Activated CD8-positive, alpha-beta T cell treated with anti-CD3 and anti-CD28 coated beads for 36 hours (primary cell): Measurements from ENCODE around the gene PPARD. TPM values are rescaled to one million over a fixed set of nuclear protein-coding genes. Genes with fewer than 3 reads are reported as not detected.

Experiments used
- ATAC-seq: fragments of 200-7000 bp; cut with Tn5 transposase; one replicate; pipeline ENCODE4 v1.10.0; 2021; ENCODE audit warnings: mild to moderate bottlenecking, moderate library complexity
- CTCF ChIA-PET: fragments of 350-600 bp; sonication (Branson Sonifier 250); formaldehyde crosslinking; loops from one replicate; lab custom pipeline; 2021; ENCODE audit warnings: antibody characterized with exemption; lab: Charles Lee
- POLR2A ChIA-PET: fragments of 350-600 bp; sonication (Branson Sonifier 250); formaldehyde crosslinking; loops from one replicate; lab custom pipeline; 2021; ENCODE audit warnings: antibody characterized with exemption; lab: Charles Lee
- DNase-seq: peaks from one replicate; pipeline ENCODE4 v3.0.0-alpha.2; 2020
- H3K27ac Mint-ChIP-seq: one replicate; pipeline ENCODE4 v1.8.0; 2021; ENCODE audit warnings: mild to moderate bottlenecking, mixed read lengths
- H3K27me3 Mint-ChIP-seq: one replicate; pipeline ENCODE4 v1.8.0; 2021; ENCODE audit warnings: mixed read lengths
- H3K36me3 Mint-ChIP-seq: one replicate; pipeline ENCODE4 v1.8.0; 2021; ENCODE audit warnings: low read depth, mixed read lengths
- H3K4me1 Mint-ChIP-seq: one replicate; pipeline ENCODE4 v1.8.0; 2021; ENCODE audit warnings: low read depth, mixed read lengths
- H3K4me3 Mint-ChIP-seq: one replicate; pipeline ENCODE4 v1.8.0; 2021; ENCODE audit warnings: mild to moderate bottlenecking, moderate library complexity, mixed read lengths
- H3K9me3 Mint-ChIP-seq: one replicate; pipeline ENCODE4 v1.8.0; 2021; ENCODE audit warnings: mixed read lengths
- intact Hi-C: fragments of 100-400 bp; cut with micrococcal nuclease; formaldehyde crosslinking; loops from one replicate; pipeline ENCODE4 v1.10.0; 2022
- total RNA-seq, 2 experiments: library from RNA; stranded (reverse); gene quantifications; one replicate each; pipeline ENCODE4 v1.2.3, GENCODE V29; 2021
- TF ChIP-seq, protein P1 (sequence below): fragments of 200-600 bp; IDR thresholded peaks from one replicate; pipeline ENCODE4 v1.8.0; 2022; ENCODE audit warnings: antibody characterized with exemption, mild to moderate bottlenecking

PPARD gene
- total RNA-seq, 2 experiments from 2014 or later = 26.6 to 26.7 TPM

DNA sequence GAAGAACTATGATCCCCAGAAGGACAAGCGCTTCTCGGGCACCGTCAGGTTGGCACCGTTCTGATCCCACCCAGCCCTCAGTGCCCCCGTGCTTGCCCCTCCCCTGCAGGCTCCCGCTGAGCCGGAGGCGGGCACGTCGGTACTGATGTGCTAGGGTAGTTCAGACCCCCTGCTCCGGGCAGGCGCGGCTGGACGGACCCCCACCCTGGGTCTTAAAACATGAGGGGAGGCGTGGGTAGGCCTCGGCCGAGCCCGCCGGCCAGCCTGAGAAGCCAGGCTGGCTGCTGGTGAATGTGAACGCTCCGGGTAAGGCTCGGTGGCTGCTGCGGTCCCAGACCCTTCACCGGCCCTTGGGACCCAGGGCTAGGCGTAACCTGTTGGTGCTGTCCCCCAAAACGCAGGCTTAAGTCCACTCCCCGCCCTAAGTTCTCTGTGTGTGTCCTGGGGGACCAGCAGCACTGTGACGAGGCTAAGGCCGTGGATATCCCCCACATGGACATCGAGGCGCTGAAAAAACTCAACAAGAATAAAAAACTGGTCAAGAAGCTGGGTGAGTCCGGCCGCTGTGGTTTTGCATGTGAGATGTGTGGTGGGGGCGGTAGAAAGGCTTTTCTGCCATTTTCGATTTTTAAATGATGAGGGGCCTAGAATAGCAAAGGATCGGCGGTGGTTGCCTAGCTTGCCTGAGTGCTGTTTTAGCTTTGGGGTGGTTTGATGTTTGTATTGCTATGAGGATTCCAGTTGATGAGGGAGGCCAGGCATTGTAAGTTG lies 126.8 kb downstream of the PPARD start:
- Mint-ChIP-seq H3K4me3 (peak overlapping the region; percentile 97), H3K27ac (peak overlapping the region; percentile 98), H3K9me3 (no peaks in the 10 kb centered on the region), H3K27me3 (no peaks in the 10 kb centered on the region), H3K4me1 (peaks cover 40% of the 10 kb centered on the region), H3K36me3 (peaks cover 58% of the 10 kb centered on the region)
- ChIA-PET POLR2A (interaction anchor here (0.6 to 16.3 kb wide), 26 partner anchors 10 to 272 kb away, joined by 3 to 327 read pairs (median 4); partner anchors contain the start of genes DEF6, FANCE, PPARD and TEAD3), CTCF (interaction anchor here (1.0 to 3.1 kb wide), 8 partner anchors 8 to 175 kb away, joined by 3 to 35 read pairs (median 6); partner anchors contain the start of genes FANCE and PPARD)
- TF ChIP-seq, protein P1, sequence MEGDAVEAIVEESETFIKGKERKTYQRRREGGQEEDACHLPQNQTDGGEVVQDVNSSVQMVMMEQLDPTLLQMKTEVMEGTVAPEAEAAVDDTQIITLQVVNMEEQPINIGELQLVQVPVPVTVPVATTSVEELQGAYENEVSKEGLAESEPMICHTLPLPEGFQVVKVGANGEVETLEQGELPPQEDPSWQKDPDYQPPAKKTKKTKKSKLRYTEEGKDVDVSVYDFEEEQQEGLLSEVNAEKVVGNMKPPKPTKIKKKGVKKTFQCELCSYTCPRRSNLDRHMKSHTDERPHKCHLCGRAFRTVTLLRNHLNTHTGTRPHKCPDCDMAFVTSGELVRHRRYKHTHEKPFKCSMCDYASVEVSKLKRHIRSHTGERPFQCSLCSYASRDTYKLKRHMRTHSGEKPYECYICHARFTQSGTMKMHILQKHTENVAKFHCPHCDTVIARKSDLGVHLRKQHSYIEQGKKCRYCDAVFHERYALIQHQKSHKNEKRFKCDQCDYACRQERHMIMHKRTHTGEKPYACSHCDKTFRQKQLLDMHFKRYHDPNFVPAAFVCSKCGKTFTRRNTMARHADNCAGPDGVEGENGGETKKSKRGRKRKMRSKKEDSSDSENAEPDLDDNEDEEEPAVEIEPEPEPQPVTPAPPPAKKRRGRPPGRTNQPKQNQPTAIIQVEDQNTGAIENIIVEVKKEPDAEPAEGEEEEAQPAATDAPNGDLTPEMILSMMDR = no peak
- ATAC-seq = no peak
- intact Hi-C loops = loop anchor here (5.0 kb wide), 1 partner anchor 172 kb away; the partner anchor contains the start of gene DEF6
- DNase-seq = no peak

DNA sequence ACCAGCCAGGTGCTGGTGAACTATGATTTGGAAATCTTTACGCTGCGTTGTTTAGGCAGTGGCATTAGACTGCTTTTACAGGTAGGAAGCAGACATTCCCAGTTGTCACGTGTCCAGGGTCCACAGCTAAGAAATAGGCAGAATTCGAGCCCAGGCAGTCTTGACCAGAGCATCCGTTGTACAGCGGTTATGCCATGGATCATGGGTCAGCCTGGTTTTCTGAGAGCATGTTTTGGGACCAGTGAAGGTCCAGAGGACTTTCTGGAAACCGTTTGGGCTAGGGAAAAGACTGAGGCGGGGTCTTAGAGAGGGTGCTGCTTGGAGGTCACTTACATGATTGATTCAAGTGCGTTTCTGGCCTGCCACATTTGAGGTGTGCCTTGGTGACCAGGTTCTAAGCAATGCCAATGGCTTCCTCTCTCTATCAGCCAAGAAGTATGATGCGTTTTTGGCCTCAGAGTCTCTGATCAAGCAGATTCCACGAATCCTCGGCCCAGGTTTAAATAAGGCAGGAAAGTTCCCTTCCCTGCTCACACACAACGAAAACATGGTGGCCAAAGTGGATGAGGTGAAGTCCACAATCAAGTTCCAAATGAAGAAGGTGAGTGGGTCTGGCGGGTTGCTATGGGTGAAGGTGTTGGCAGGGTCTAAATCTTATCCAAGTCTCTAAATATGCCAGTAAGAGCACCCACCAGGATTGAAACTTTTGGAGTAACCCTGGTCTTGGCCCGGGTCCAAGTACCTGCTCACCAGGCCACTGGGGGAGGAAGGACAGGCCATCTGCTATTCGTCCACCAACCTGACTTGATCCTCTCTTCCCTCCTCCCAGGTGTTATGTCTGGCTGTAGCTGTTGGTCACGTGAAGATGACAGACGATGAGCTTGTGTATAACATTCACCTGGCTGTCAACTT lies 127.6 kb downstream of the PPARD start:
- ChIA-PET CTCF (interaction anchor here (2.1 kb wide), 1 partner anchor 21 kb away, joined by 7 read pairs; no protein-coding TSS in a partner anchor), POLR2A (interaction anchor here (0.7 to 16.3 kb wide), 12 partner anchors 17 to 245 kb away, joined by 3 to 327 read pairs (median 15); partner anchors contain the start of genes DEF6, FANCE, PPARD and TEAD3)
- no peaks in the 10 kb centered on the region for H3K9me3 Mint-ChIP-seq
- ATAC-seq = no peak
- H3K4me1 Mint-ChIP-seq = peaks cover 40% of the 10 kb centered on the region
- intact Hi-C loops = loop anchor here (5.0 kb wide), 1 partner anchor 173 kb away; the partner anchor contains the start of gene DEF6
- peaks cover 58% of the 10 kb centered on the region for H3K36me3 Mint-ChIP-seq
- no peaks in the 10 kb centered on the region for H3K27me3 Mint-ChIP-seq
- peak overlapping the region; percentile 97 for H3K4me3 Mint-ChIP-seq
- DNase-seq = no peak
- peak overlapping the region; percentile 98 for H3K27ac Mint-ChIP-seq
- TF ChIP-seq, protein P1 = no peak

DNA sequence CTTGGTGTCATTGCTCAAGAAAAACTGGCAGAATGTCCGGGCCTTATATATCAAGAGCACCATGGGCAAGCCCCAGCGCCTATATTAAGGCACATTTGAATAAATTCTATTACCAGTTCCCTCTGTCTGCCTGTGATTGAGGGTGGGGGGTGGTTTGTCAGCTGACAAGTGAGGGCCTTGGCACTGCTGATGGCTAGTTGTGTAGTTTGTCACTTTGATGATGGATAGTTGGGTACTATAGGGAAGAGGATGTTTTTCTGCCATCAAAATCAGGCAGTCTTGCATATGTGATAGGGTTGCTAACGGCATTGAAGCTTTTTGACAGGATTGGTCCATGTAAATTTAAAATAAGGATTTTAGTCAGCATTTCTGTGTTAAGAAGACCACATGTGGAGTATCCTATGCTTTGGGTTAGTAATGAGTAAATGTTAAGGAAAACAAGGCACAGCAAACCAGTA lies 128.3 kb downstream of the PPARD start:
- POLR2A ChIA-PET = interaction anchor here (0.6 to 16.3 kb wide), 13 partner anchors 17 to 191 kb away, joined by 3 to 327 read pairs (median 4); partner anchors contain the start of genes DEF6, FANCE, PPARD and TEAD3
- H3K4me1 Mint-ChIP-seq = peaks cover 40% of the 10 kb centered on the region
- peak overlapping the region; percentile 97 for H3K4me3 Mint-ChIP-seq
- no peak for DNase-seq
- TF ChIP-seq, protein P1 = no peak
- no peaks in the 10 kb centered on the region for H3K9me3 Mint-ChIP-seq
- peak overlapping the region; percentile 98 for H3K27ac Mint-ChIP-seq
- CTCF ChIA-PET = interaction anchor here (0.6 to 2.1 kb wide), 2 partner anchors 21 to 213 kb away, joined by 3 to 7 read pairs; no protein-coding TSS in a partner anchor
- intact Hi-C loops = no loop called here
- no peaks in the 10 kb centered on the region for H3K27me3 Mint-ChIP-seq
- peaks cover 58% of the 10 kb centered on the region for H3K36me3 Mint-ChIP-seq
- ATAC-seq = no peak

DNA sequence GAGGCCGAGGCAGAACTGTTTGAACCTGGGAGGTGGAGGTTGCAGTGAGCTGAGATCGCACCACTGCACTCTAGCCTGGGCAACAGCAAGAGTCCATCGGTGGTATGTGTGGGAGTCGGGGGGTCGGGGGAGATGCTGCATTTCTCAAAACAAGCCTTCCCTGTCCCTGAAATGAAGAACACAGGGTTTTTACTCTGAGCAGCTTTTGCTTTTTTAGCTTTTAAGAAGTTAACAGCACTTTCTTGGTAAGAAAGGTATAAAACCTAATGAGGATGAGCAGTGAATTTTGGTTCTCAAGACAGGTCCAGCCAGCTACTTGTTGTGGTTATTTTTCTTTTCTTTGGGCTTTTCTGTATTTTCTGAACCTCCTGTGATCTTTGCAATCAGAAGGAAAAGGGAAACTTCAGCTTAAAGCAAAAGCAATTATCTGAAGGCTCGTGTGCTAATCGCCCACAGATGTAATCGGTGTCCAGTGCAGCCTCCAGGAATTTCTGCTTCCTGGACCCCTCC lies 129.5 kb downstream of the PPARD start:
- CTCF ChIA-PET = interaction anchor here (0.9 to 1.2 kb wide), 4 partner anchors 80 to 178 kb away, joined by 3 to 6 read pairs (median 4); partner anchors contain the start of gene PPARD
- H3K27me3 Mint-ChIP-seq = no peaks in the 10 kb centered on the region
- intact Hi-C loops = no loop called here
- peak overlapping the region; percentile 97 for H3K4me3 Mint-ChIP-seq
- TF ChIP-seq, protein P1 = no peak
- H3K36me3 Mint-ChIP-seq = peaks cover 53% of the 10 kb centered on the region
- POLR2A ChIA-PET = interaction anchor here (0.7 to 16.3 kb wide), 14 partner anchors 16 to 217 kb away, joined by 3 to 327 read pairs (median 4); partner anchors contain the start of genes DEF6, FANCE, FKBP5 and PPARD
- DNase-seq (no peak), ATAC-seq (no peak)
- no peaks in the 10 kb centered on the region for H3K9me3 Mint-ChIP-seq
- H3K27ac Mint-ChIP-seq = peak overlapping the region; percentile 98
- H3K4me1 Mint-ChIP-seq = peaks cover 40% of the 10 kb centered on the region
